Ramos (cell line): ENCODE results near the gene ANKRD12.
"Not testable (repeated sequence)": the region's sequence is repeated elsewhere in the genome, so short reads cannot be mapped to it uniquely, and the experiment has no call there.

Experiments used
- in situ Hi-C: fragments of 300-500 bp; cut with MboI; formaldehyde crosslinking; loops from one replicate; pipeline ENCODE4 v1.14.3; 2022; ENCODE audit warnings: low sequenced_read_pairs; ENCODE audit not compliant: unreplicated experiment

Gene ANKRD12

DNA sequence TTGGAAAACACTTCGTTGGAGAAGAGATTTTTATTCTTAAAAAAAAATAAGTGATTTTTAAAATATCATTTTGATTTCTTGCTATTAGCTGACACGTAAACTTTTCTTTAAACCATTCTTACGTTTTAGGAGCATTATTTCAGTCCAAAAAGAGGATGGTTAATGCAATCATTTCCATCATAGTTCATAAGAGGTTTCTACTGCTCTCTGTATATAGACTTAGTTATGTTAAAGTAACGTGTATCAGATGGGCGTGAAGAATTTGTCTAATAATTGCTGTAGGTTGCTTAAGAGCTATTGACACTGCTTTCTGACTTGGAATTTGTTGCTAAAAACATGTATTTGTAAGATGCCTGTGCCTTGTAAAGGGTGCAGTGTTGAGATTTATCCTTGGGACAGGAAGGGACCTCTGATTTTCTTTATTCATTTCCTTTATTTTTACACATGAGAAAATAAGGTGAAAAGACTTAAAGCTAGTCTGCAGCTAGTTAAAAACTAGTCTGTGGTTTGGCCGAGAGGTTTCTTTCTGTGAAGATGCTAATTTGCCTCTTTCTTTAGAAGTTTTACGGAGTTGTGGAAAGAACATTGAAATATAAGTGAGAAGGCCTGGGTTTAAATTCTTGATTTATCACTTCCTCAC lies 2.9 kb downstream of the ANKRD12 start:
- in situ Hi-C loops: no loop called here

DNA sequence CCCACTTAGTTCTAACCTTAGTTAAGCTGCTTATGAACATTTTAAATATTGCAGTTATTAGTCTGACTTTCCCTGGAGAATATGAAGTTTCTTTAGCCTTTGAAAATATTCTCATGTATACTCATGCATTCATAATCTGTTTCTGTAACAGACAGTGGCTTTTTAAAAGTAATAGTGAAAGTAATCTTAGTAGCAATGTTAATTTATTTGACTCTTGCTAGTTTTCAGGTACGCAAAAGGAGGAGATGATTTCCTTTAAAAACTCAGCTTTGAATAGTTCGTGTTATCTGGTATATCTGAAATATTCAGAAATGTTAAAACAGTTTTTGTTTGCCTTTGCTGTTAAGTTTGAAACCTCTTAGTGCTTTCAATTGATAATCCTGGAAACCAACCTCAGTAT lies 3.8 kb downstream of the ANKRD12 start:
- in situ Hi-C loops: no loop called here

DNA sequence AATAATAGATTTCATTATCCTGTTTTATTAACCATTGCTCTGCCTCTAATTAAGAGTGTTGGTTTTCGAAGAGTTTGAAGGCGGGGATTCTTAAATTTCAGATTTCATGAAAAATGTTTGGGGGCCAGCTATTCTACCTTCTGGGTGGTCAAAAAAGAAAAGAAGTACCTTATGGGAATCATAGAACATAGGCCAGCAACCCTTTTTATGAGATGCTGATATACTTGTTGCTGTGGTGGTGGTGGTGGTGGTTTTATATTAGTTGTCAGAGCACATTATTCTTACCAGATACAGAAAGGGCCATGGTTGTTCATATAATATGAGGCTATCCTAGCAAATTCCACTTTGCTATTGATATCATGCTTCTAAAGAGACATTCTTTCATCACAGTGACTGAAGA lies 4.4 kb downstream of the ANKRD12 start:
- in situ Hi-C loops: no loop called here

DNA sequence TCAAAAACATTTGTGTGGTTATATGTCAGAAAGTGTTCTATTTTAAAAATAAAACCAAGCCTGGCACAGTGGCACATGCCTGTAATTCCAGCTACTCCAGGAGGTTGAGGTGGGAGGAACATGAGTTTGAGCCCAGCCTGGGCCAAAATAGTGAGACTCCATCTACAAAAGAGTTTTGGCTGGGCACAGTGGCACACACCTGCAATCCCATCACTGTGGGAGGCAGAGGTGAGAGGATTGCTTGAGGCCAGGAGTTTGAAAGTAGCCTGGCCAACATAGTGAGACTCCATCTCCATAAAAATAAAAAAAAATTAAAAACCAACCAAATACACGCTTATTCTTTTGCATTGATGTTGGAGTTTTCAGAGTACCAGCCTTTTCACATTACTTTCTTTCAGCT lies 9.6 kb downstream of the ANKRD12 start:
- in situ Hi-C loops: no loop called here

DNA sequence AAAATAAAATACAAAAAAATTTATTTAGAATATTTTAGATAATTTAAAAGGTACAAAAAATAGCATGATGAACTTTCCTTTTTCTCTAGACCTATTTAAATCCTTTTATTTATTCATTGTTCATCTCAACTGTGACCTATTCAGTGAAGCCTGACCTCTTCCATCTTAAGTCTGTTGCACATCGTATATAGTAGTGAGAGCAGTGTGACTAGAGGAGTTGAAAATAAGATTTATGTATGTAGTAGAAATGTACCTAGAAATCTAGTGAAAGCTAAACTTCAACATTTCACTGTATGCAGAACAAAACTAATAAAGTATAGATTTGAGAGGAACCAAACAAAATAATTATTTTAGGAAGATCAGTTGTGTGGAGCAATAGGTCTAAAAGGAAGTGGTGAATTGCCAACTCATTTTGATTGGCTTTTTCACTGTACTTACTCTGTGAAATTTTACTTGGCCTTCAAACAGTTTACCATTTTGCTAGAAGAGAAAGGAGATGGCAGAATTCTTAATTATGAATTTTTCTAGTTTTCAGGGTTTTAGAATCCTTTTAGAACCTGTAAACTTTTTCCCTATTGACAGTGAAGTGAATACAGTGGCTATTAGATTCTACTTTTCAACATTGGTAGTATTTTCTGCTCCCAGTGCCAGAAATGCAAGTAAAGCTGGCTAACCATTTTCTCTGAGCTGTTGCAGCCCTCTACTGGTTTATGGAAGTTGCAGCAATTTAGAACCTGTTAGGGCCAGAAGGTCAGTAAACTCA lies 11.0 kb downstream of the ANKRD12 start:
- in situ Hi-C loops: no loop called here

DNA sequence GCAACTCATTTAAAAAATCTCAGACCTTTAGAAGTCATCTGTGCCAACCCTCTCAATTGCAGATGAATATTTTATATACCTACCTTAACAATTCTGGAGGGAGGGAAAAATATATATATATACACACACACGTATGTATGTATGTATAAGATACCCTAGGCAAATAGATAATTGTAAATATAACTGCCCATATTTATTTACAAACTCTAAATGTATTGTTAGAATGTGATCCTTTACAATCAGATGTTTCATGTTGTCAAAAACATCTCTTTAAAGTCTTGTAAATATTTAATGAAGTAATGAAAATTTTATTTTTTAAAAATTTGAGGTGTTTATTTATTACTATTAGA lies 11.6 kb downstream of the ANKRD12 start:
- in situ Hi-C loops: no loop called here

DNA sequence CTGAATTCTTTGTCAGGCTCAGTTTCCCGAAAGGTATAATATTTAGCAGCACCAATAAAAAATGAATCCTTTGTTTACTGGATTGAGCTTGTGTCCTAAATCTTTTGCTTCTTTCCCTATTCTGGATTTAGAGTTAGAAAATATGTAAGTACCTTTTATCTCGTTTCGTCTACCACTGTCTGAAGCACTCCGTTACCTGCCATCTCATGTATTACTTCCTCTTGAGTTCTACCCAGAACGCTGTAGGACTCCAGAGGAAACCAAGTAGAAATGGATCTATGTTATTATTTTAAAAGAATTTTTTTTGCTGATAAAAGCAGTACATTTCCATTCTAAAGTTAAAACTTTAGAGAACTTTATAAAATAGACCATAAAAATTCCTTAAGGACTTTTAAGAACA lies 13.5 kb downstream of the ANKRD12 start:
- in situ Hi-C loops: no loop called here

DNA sequence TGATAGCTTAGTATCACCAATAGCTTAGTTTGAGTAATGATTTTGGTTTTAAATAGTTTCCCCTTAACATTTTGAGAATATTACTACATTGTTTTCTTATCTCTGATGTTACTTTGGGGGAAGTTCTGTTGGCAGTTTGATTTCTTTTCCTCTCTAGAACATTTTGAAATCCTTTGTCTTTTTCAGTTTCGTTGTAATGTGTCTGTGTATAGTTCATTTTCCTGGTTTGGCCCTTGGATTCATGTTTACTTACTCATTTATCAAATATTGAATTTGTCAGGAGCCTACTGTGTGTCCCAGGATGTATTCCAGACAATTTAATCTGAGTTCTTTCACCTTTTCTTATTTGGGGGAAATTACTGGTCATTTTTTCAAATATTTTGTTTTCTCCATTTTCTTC lies 16.7 kb downstream of the ANKRD12 start:
- in situ Hi-C loops: no loop called here

DNA sequence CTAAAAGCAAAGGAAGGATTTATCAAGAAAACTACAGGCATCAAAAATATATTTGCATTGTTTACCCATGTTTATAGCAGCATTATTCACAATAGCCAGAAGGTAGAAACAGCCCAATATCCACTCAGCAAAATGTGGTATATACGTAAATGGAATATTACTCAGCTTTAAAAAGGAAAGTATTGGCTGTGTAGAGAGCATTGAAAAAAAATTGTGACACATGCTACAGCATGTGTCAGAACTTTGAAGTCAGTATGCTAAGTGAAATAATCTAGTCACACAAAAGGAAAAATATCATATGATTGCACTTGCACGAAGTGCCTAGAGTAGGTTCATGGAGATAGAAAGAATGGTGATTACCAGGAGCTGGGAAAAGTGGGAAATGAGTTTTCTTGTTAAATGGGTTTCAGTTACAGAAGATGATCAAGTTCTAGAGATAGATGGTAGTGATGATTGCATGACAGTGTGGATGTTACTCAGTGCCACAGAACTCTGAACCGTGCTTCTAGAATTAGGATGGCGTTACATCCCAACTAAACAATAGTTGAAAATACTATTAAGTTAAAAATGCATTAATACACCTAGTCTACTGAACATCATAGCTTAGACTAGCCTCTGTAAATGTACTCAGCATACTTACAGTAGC lies 20.1 kb downstream of the ANKRD12 start:
- in situ Hi-C loops: no loop called here

DNA sequence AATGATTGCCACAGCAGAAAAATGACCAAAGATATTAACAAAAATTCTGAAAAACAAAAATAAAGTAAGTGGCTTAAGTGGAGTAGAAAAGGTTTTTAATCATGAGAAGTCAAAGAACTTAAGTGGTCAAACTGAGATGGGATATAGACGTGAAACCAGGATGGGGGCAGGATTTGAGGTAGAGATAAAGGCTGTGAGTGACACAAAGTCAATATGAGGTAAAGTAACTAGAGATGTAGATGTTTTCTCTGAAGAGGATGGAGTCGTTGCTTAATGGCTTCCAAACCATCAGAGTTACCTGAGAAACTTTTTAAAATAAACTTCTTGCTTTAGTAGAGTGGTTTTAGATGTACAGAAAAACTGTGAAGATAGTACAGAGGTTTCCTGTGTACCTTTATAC lies 21.2 kb downstream of the ANKRD12 start:
- in situ Hi-C loops: no loop called here

DNA sequence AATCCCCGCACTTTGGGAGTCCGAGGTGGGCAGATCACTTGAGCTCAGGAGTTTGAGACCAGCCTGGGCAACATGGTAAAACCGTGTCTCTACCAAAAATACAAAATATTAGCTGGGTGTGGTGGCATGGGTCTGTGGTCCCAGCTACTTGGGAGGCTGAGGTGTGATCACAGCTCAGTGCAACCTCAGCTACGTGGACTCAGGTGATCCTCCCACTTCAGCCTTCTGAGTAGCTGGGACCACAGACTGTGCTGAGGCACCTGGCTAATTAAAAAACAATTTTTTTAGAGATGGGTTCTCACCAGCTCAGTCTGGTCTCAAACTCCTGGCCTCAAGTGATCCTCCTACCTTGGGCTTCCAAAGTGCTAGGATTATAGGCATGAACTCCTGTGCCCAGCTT lies 23.4 kb downstream of the ANKRD12 start:
- in situ Hi-C loops: no loop called here

DNA sequence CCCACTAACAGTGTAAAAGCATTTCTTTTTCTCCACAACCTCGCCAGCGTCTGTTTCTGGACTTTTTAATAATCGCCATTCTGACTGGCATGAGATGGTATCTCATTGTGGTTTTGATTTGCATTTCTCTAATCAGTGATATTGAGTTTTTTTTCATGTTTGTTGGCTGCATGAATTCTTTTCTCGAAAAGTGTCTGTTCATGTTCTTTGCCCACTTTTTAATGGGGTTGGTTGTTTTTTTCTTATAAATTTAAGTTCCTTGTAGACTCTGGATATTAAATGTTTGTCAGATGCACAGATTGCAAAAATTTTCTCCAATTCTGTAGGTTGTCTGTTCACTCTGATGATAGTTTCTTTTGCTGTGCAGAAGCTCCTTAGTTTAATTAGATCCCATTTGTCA lies 26.1 kb downstream of the ANKRD12 start:
- in situ Hi-C loops: not testable (repeated sequence)

DNA sequence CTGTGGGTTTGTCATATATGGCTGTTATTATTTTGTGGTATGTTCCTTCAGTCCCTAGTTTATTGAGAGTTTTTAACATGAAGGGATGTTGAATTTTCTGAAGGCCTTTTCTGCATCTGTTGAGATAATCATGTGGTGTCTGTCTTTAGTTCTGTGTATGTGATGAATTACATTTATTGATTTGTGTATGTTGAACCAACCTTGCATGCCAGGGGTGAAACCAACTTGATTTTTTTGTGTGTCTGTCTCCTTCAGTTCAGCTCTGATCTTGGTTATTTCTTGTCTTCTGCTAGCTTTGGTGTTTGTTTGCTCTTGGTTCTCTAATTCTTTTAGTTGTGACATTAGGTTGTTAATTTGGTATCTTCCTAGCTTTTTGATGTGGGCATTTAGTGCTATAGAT lies 27.6 kb downstream of the ANKRD12 start:
- in situ Hi-C loops: not testable (repeated sequence)

DNA sequence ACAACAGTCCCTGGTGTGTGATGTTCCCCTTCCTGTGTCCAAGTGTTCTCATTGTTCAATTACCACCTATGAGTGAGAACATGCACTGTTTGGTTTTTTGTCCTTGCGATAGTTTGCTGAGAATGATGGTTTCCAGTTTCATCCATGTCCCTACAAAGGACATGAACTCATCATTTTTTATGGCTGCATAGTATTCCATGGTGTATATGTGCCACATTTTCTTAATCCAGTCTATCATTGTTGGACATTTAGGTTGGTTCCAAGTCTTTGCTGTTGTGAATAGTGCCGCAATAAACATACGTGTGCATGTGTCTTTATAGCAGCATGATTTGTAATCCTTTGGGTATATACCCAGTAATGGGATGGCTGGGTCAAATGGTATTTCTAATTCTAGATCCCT lies 29.3 kb downstream of the ANKRD12 start:
- in situ Hi-C loops: not testable (repeated sequence)

DNA sequence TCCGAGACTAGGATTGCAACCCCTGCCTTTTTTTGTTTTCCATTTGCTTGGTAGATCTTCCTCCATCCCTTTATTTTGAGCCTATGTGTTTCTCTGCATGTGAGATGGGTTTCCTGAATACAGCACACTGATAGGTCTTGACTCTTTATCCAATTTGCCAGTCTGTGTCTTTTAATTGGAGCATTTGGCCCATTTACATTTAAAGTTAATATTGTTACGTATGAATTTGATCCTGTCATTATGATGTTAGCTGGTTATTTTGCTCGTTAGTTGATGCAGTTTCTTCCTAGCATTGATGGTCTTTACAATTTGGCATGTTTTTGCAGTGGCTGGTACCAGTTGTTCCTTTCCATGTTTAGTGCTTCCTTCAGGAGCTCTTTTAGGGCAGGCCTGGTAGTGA lies 32.9 kb downstream of the ANKRD12 start:
- in situ Hi-C loops: not testable (repeated sequence)

DNA sequence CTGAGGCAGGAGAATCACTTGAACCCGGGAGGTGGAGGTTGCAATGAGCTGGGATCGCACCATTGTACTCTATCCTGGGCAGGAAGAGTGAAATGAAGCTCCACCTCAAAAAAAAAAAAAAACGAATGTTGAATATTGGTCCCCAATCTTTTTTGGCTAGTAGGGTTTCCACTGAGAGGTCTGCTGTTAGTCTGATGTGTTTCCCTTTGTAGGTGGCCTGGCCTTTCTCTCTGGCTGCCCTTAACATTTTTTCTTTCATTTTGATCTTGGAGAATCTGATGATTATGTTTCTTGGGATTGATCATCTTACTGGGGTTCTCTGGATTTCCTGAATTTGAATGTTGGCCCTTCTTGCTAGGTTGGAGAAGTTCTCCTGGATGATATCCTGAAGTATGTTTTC lies 35.3 kb downstream of the ANKRD12 start:
- in situ Hi-C loops: not testable (repeated sequence)

DNA sequence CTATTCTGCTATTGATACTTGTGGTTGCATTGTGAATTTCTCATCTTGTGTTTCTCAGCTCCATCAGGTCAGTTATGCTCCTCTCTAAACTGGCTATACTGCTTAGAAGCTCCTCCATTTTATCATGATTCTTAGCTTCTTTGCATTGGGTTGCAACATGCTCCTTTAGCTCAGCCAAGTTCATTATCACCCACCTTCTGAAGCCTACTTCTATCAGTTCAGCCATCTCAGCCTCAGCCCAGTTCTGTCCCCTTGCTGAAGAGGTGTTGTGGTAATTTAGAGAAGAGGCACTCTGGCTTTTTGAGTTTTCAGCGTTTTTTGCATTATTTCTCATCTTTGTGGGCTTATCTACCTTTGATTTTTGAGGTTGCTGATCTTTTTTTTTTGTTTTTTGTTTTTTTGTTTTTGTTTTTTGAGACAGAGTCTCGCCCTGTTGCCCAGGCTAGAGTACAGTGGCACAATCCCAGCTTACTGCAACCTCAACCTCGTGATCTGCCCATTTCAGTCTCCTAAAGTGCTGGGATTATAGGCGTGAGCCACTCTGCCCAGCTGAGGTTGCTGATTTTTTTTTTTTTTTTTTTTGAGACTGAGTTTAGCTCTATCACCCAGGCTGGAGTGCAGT lies 36.0 kb downstream of the ANKRD12 start:
- in situ Hi-C loops: no loop called here

DNA sequence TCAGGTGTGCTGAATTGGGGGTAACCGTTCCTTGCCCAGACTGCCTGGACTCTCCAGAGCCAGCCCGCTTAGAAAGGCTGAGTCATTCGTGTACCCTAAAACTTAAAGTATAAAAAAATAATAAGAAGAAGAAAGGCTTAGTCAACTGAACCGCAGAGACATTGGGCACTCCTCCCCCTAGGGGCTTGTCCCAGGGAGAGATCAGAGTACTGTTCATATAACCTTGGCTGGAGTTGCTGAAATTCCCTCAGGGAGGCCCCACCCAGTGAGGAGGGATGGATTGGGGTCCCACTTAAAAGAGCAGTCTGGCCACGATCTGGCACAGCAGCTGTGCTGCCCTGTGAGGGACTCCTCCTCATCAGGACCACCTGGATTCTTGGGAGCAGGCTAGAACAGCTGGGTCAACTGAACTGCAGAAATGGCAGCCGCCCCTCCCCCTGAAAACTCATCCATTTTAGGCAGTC lies 37.2 kb downstream of the ANKRD12 start:
- in situ Hi-C loops: no loop called here

DNA sequence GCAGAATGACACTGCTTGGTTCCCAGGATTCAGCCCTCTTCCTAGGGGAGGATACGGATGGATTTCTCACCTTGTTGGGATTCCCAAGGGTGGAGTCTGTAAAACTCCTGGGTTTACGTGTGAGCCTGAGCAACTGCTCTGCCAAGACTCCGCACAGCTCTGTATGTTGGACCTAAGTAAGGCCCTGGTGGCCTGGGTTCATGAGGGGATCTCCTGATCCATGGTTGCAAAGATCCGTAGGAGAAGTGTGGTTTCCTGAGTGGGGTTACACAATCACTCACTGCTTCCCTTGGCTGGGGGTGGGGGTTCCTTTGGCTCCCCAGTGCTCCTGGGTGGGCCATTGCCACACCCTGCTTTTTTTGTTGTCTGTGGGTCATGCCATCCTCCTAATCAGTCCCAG lies 37.7 kb downstream of the ANKRD12 start:
- in situ Hi-C loops: no loop called here

DNA sequence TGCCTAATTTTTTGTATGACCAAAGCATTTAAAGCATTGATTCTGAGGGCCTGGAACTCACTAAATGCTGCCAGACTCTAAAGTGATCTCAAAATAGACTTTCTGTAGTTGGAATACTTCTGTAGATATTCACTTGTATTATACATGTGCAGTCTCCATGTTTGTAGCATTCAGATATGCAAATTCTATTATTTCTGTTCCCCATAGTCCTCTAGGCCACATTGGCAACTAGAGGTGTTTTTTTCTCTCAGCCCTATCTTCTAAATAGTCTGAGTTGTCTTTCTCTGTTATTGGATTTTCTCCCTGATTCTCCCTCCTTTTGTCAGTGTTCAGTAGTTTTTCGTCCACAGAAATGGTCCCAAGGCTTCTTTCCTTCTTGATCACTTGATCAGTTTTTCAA lies 38.5 kb downstream of the ANKRD12 start:
- in situ Hi-C loops: no loop called here

DNA sequence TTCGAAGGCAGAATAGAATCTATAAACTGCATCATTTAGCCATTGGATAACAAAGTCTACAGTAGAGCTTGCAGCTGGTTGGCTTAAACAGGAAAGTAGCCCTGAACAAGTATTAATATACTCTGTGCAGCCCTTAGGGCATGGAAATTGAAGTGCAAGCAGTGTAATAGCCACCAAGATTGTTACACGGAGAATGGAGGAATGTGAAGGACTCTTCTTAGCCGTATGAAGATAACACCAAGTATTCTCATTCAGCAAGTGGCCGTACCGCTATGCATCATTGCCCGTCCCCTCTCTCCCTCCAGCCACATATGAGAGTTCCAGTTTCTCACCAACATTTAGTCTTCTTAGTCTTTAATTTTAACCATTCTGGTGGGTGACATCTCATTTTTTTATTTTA lies 40.5 kb downstream of the ANKRD12 start:
- in situ Hi-C loops: no loop called here
